T-helper 2 cell treated with Interferon-gamma antibody and Interleukin-4, amounts not matched to agents 5 μg/mL and 100 μg/mL, for 36 hours (primary cell): Measurements from ENCODE around the gene LMF2.
A peak's percentile ranks its signal among the peaks of the same experiment; 100 is the strongest.

ENCODE experiments used
- DNase-seq: peaks from one replicate; pipeline ENCODE4 v3.0.0; 2021; ENCODE audit warnings: low spot score
- H3K27ac Mint-ChIP-seq: one replicate; pipeline ENCODE4 v1.8.0; 2021; ENCODE audit warnings: mild to moderate bottlenecking, mixed read lengths
- H3K27me3 Mint-ChIP-seq: one replicate; pipeline ENCODE4 v1.8.0; 2021; ENCODE audit warnings: low read depth, mixed read lengths
- H3K36me3 Mint-ChIP-seq: one replicate; pipeline ENCODE4 v1.8.0; 2021; ENCODE audit warnings: low read depth, mixed read lengths
- H3K4me1 Mint-ChIP-seq: one replicate; pipeline ENCODE4 v1.8.0; 2021; ENCODE audit warnings: low read depth, mixed read lengths
- H3K4me3 Mint-ChIP-seq: one replicate; pipeline ENCODE4 v1.8.0; 2022; ENCODE audit warnings: mild to moderate bottlenecking, moderate library complexity, mixed read lengths
- H3K9me3 Mint-ChIP-seq: one replicate; pipeline ENCODE4 v1.8.0; 2021; ENCODE audit warnings: mixed read lengths

The LMF2 gene

GRCh38 chr22:50506611-50507420 is 686 bp downstream of the LMF2 start:
- H3K36me3 Mint-ChIP-seq: peaks cover 12% of the 10 kb centered on the region
- peaks cover 10% of the 10 kb centered on the region for H3K4me1 Mint-ChIP-seq
- H3K4me3 Mint-ChIP-seq: peak overlapping the region; percentile 99
- peak overlapping the region; percentile 94 for H3K27ac Mint-ChIP-seq
- DNase-seq: no peak
- no peaks in the 10 kb centered on the region for H3K9me3 Mint-ChIP-seq
- no peaks in the 10 kb centered on the region for H3K27me3 Mint-ChIP-seq

- Mint-ChIP-seq H3K27ac (peak overlapping the region; percentile 36), H3K27me3 (no peaks in the 10 kb centered on the region), H3K4me1 (peaks cover 10% of the 10 kb centered on the region), H3K4me3 (peak overlapping the region; percentile 99), H3K36me3 (peaks cover 12% of the 10 kb centered on the region), H3K9me3 (no peaks in the 10 kb centered on the region)
- no peak for DNase-seq
Measured at GRCh38 chr22:50505776-50506610, 1.5 kb downstream of the LMF2 start.

- Mint-ChIP-seq H3K27ac (no peak overlapping the region), H3K36me3 (peaks cover 12% of the 10 kb centered on the region), H3K9me3 (no peaks in the 10 kb centered on the region), H3K4me3 (peak overlapping the region; percentile 43), H3K27me3 (no peaks in the 10 kb centered on the region), H3K4me1 (peaks cover 10% of the 10 kb centered on the region)
- no peak for DNase-seq
Measured at GRCh38 chr22:50505276-50505775, 2.2 kb downstream of the LMF2 start.

GRCh38 chr22:50504369-50505211 is 2.9 kb downstream of the LMF2 start:
- Mint-ChIP-seq H3K4me3 (no peak overlapping the region), H3K27ac (no peak overlapping the region), H3K27me3 (no peaks in the 10 kb centered on the region), H3K9me3 (no peaks in the 10 kb centered on the region), H3K36me3 (peaks cover 11% of the 10 kb centered on the region), H3K4me1 (peaks cover 9% of the 10 kb centered on the region)
- no peak for DNase-seq

GRCh38 chr22:50503475-50504145 is 3.9 kb downstream of the LMF2 start:
- H3K4me3 Mint-ChIP-seq: no peak overlapping the region
- H3K36me3 Mint-ChIP-seq: peaks cover 8% of the 10 kb centered on the region
- no peaks in the 10 kb centered on the region for H3K27me3 Mint-ChIP-seq
- DNase-seq: no peak
- no peaks in the 10 kb centered on the region for H3K4me1 Mint-ChIP-seq
- H3K9me3 Mint-ChIP-seq: no peaks in the 10 kb centered on the region
- H3K27ac Mint-ChIP-seq: no peak overlapping the region

GRCh38 chr22:50502628-50503474 is 4.7 kb downstream of the LMF2 start:
- Mint-ChIP-seq H3K27ac (no peak overlapping the region), H3K9me3 (no peaks in the 10 kb centered on the region), H3K27me3 (no peaks in the 10 kb centered on the region), H3K4me3 (no peak overlapping the region), H3K36me3 (peaks cover 8% of the 10 kb centered on the region), H3K4me1 (peaks cover 4% of the 10 kb centered on the region)
- DNase-seq: no peak

- Mint-ChIP-seq H3K27me3 (no peaks in the 10 kb centered on the region), H3K9me3 (no peaks in the 10 kb centered on the region), H3K27ac (peak overlapping the region; percentile 20), H3K4me3 (no peak overlapping the region), H3K4me1 (peaks cover 4% of the 10 kb centered on the region), H3K36me3 (peaks cover 5% of the 10 kb centered on the region)
- no peak for DNase-seq
Measured at GRCh38 chr22:50502096-50502495, 5.4 kb downstream of the LMF2 start.

DNA sequence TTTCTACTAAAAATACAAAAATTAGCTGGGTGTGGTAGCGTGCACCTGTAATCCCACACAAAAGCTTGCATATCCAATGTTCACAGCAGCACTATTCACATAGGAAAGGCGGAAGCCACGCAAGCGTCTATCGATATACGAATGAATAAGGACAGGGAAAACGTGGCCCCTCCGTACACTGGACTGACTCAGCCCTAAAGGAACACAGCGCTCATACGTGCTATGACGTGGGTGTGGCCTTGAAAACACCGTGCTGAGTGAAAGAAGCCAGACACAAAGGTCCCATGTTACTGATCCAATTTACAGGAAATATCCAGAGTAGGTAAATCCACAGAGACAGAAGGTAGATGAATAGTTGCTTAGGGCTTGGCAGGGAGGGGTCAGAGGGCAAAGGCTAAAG is 7.0 kb downstream of the LMF2 start:
- H3K27ac Mint-ChIP-seq: no peak overlapping the region
- DNase-seq: no peak
- H3K36me3 Mint-ChIP-seq: peaks cover 2% of the 10 kb centered on the region
- H3K4me3 Mint-ChIP-seq: no peak overlapping the region
- H3K4me1 Mint-ChIP-seq: peaks cover 4% of the 10 kb centered on the region
- no peaks in the 10 kb centered on the region for H3K9me3 Mint-ChIP-seq
- H3K27me3 Mint-ChIP-seq: no peaks in the 10 kb centered on the region

GRCh38 chr22:50498322-50498890 is 9.1 kb downstream of the LMF2 start:
- H3K4me1 Mint-ChIP-seq: peaks cover 4% of the 10 kb centered on the region
- DNase-seq: peak; percentile 57
- peaks cover 2% of the 10 kb centered on the region for H3K36me3 Mint-ChIP-seq
- H3K4me3 Mint-ChIP-seq: no peak overlapping the region
- H3K27me3 Mint-ChIP-seq: no peaks in the 10 kb centered on the region
- H3K9me3 Mint-ChIP-seq: no peaks in the 10 kb centered on the region
- no peak overlapping the region for H3K27ac Mint-ChIP-seq

DNA sequence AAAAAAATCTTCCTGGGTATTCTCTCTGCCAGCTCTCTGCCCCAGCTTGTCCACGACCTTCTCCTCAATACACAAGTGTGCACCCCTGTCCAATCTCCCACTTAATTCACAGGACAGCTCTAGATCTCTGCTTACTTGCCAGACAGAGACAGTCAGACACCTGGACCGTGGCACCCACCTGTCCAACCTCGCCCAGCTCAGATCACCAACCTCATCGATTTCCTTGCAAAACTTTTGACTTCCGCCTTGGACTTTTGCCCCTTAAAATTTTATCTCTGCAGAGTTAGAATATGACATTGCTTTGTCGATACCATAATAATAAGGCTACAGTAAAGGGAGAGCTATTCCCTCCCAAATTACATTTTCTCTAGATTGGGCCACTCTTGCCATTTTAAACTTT is 10.4 kb downstream of the LMF2 start:
- H3K4me3 Mint-ChIP-seq: no peak overlapping the region
- no peaks in the 10 kb centered on the region for H3K9me3 Mint-ChIP-seq
- DNase-seq: no peak
- H3K4me1 Mint-ChIP-seq: peaks cover 4% of the 10 kb centered on the region
- no peaks in the 10 kb centered on the region for H3K27me3 Mint-ChIP-seq
- peaks cover 1% of the 10 kb centered on the region for H3K36me3 Mint-ChIP-seq
- H3K27ac Mint-ChIP-seq: no peak overlapping the region

- Mint-ChIP-seq H3K36me3 (no peaks in the 10 kb centered on the region), H3K27ac (no peak overlapping the region), H3K27me3 (no peaks in the 10 kb centered on the region)
Measured at GRCh38 chr22:50490531-50491308, 16.8 kb downstream of the LMF2 start.

More at GRCh38 chr22:50490531-50491308, 16.8 kb downstream of the LMF2 start:
- Mint-ChIP-seq H3K9me3 (no peaks in the 10 kb centered on the region), H3K4me1 (peaks cover 6% of the 10 kb centered on the region), H3K4me3 (no peak overlapping the region)
- DNase-seq: no peak
